ENCODE measurements around the gene ZNFX1. TPM values are rescaled to one million over a fixed set of nuclear protein-coding genes. Genes with fewer than 3 reads are reported as not detected.

ZNFX1 gene
- total and polyA plus RNA-seq, 10 donors: 5.8 to 68.9 (median 52.7) TPM

DNA sequence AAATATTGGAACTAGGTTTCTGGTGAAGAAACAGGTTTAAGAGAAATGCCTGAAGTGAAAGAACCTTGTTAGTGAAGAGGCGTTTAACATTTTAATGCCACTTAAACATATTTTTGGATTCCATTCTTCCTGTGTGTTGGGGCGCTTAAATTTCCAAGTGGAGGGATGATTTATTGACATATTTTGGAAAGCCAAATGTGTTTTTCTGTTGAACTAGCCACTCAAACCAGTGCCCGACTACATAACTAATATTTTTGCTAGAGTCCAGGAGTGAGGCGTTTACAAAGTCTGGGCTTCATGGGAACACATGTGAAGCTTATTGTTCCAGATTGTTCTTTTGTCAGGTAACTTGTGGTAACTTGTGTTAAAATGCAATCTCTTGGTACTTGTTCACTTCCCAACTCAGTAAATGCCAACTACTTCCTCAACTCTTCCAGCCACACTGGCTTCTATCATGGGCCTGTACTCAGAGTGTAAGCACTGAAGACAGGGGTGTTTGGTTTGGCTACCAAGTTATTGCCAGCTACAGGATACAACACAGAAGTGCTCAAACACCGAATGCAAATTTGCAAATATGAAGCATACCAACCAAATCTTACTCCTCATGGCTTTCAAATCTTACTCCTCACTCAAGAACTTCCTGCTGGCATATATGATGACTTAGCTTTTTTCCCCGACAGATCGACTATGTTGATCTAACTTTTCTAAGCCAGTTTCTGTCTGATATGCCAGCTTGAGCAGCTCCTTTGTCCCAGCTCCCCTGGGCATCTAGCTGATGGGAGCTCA lies 2.0 kb upstream of the ZNFX1 start:
- H3K27me3 ChIP-seq (replicated peaks in 1 of 7): no peaks in the 10 kb centered on the region
- H3K36me3 ChIP-seq: peaks cover 18 to 69% (median 58%) of the 10 kb centered on the region in 6 donors
- WGBS, 5 donors: 39 to 50% (median 49%) methylated on average over 7 of the region's 7 CpGs
- H3K4me1 ChIP-seq: peaks cover 26 to 86% (median 74%) of the 10 kb centered on the region in 6 donors
- H3K9me3 ChIP-seq: peaks cover 3 to 53% (median 49%) of the 10 kb centered on the region in 8 donors
- intact Hi-C loops (cut with DNase I; ENCODE audit: low total_unique reads): no loop called here
- no peak for TF ChIP-seq POLR2A (IDR thresholded peaks at IDR 0.05)
- TF ChIP-seq POLR2AphosphoS5 (IDR thresholded peaks at IDR 0.05): no peak
- TF ChIP-seq, protein P1, sequence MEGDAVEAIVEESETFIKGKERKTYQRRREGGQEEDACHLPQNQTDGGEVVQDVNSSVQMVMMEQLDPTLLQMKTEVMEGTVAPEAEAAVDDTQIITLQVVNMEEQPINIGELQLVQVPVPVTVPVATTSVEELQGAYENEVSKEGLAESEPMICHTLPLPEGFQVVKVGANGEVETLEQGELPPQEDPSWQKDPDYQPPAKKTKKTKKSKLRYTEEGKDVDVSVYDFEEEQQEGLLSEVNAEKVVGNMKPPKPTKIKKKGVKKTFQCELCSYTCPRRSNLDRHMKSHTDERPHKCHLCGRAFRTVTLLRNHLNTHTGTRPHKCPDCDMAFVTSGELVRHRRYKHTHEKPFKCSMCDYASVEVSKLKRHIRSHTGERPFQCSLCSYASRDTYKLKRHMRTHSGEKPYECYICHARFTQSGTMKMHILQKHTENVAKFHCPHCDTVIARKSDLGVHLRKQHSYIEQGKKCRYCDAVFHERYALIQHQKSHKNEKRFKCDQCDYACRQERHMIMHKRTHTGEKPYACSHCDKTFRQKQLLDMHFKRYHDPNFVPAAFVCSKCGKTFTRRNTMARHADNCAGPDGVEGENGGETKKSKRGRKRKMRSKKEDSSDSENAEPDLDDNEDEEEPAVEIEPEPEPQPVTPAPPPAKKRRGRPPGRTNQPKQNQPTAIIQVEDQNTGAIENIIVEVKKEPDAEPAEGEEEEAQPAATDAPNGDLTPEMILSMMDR (IDR thresholded peaks at IDR 0.05 in 8 of 11, conservative IDR thresholded peaks at IDR 0.05 in 3 of 11): no peak
- peak overlapping the region; percentile 97 to 99 (median 99) for H3K27ac ChIP-seq
- peak overlapping the region; percentile 61 to 88 (median 78) for H3K4me3 ChIP-seq
- DNase-seq: no peak

DNA sequence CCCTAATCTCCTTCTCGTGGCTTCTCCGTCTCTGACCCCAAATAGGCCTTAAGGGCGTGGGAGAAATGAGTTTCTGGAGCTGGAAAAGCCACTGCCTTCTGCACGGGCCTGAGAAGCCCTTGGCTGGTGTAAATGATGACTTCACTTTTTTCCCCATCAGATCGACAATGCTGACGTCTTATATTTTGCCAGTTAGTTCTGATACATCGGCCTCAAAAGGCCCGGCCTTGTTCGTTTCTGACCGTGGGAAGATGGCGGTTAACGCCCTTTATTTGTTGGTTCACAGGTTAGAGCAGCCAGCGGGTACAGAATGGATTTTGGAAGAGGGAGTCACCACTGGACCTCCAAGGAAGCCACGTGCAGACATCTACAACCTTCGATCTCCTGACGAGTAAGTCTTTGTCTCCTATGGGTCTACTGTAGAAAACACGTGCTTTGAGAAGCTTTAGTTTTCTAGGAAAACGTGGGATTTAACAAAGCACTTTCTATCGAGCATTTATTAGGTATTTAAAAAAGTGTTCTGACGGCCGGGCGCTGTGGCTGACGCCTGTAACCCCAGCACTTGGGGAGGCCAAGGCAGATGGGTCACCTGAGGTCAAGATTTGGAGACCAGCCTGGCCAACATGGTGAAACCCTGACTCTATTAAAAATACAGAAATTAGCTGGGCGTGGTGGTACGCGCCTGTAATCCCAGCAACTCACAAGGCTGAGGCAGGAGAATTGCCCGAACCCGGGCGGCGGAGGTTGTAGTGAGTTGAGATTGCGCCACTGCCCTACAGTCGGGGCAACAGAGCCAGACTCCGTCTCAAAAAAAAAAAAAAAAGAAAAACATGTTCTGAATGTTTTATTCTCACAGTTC lies 1.2 kb upstream of the ZNFX1 start:
- no peaks in the 10 kb centered on the region for H3K27me3 ChIP-seq (replicated peaks in 1 of 7)
- DNase-seq: peak; percentile 78
- no peak for TF ChIP-seq POLR2AphosphoS5 (IDR thresholded peaks at IDR 0.05)
- TF ChIP-seq, protein P1 (IDR thresholded peaks at IDR 0.05 in 8 of 11, conservative IDR thresholded peaks at IDR 0.05 in 3 of 11): no peak
- TF ChIP-seq POLR2A (IDR thresholded peaks at IDR 0.05): no peak
- H3K4me1 ChIP-seq: peaks cover 26 to 85% (median 76%) of the 10 kb centered on the region in 6 donors
- H3K36me3 ChIP-seq: peaks cover 18 to 68% (median 54%) of the 10 kb centered on the region in 6 donors
- H3K4me3 ChIP-seq: peak overlapping the region; percentile 61 to 88 (median 78)
- H3K9me3 ChIP-seq: peaks cover 3 to 45% (median 41%) of the 10 kb centered on the region in 8 donors
- 9 to 16% (median 12%) methylated on average over 33 of the region's 33 CpGs for WGBS, 5 donors
- intact Hi-C loops (cut with DNase I; ENCODE audit: low total_unique reads): no loop called here
- H3K27ac ChIP-seq: peak overlapping the region; percentile 97 to 99 (median 99)

DNA sequence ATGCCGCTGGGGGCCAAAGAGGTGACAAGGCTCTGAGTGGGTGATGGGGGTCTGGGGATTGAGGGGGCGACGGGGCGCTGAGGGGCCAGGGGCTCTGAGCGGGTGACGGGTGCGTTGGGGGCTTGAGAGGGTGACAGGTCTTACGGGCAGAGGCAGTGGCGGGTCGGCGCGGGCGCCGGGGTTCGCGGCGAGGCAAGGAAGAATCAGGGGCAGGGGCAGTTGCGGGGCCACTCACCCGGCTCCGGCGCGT lies 146 bp downstream of the ZNFX1 start:
- intact Hi-C loops (cut with DNase I; ENCODE audit: low total_unique reads): no loop called here
- Histone ChIP-seq H3K4me1 (peaks cover 27 to 85% (median 76%) of the 10 kb centered on the region in 6 donors), H3K36me3 (peaks cover 14 to 68% (median 53%) of the 10 kb centered on the region in 6 donors), H3K27ac (peak overlapping the region; percentile 97 to 99 (median 99)), H3K9me3 (peaks cover 3 to 31% (median 28%) of the 10 kb centered on the region in 8 donors), H3K27me3 (replicated peaks in 1 of 7) (no peaks in the 10 kb centered on the region), H3K4me3 (peak overlapping the region; percentile 61 to 88 (median 78))
- no peak for DNase-seq
- 0 to 1% (median 1%) methylated on average over 18 to 22 of the region's 22 CpGs for WGBS, 5 donors
- peak; percentile 18 to 90 (median 77) for TF ChIP-seq POLR2A (IDR thresholded peaks at IDR 0.05)
- TF ChIP-seq, protein P1 (IDR thresholded peaks at IDR 0.05 in 8 of 11, conservative IDR thresholded peaks at IDR 0.05 in 3 of 11): no peak

Data from spleen (tissue), 11 donors.